ACHN (cell line): ENCODE data around the gene DPP10.

ENCODE experiments used
- DNase-seq: peaks from one replicate; pipeline ENCODE4 v3.0.0-alpha.2; 2015
- in situ Hi-C: cut with HindIII; loops from 2 replicates; pipeline ENCODE4 v1.10.0; 2017; ENCODE audit warnings: low sequenced_read_pairs, low pct_ligation_motif_present, low pct_unique_long_range_greater_than_20kb

The DPP10 gene

GRCh38 chr2:115219296-115219695 is 776.9 kb downstream of the DPP10 start:
- no peak for DNase-seq
- in situ Hi-C loops = no loop called here

- in situ Hi-C loops = no loop called here
- no peak for DNase-seq
Measured at GRCh38 chr2:115234186-115234585, 791.7 kb downstream of the DPP10 start.

GRCh38 chr2:115234737-115235136 is 792.3 kb downstream of the DPP10 start:
- DNase-seq = no peak
- in situ Hi-C loops = no loop called here

- DNase-seq = no peak
- in situ Hi-C loops = no loop called here
Measured at GRCh38 chr2:115248066-115248465, 805.6 kb downstream of the DPP10 start.

GRCh38 chr2:115277366-115277765 is 834.9 kb downstream of the DPP10 start:
- no peak for DNase-seq
- in situ Hi-C loops = no loop called here

GRCh38 chr2:115285416-115285815 is 843.0 kb downstream of the DPP10 start:
- in situ Hi-C loops = no loop called here
- no peak for DNase-seq

- in situ Hi-C loops = no loop called here
- DNase-seq = no peak
Measured at GRCh38 chr2:115290478-115290877, 848.0 kb downstream of the DPP10 start.

GRCh38 chr2:115292742-115293141 is 850.3 kb downstream of the DPP10 start:
- DNase-seq = no peak
- in situ Hi-C loops = no loop called here

DNA sequence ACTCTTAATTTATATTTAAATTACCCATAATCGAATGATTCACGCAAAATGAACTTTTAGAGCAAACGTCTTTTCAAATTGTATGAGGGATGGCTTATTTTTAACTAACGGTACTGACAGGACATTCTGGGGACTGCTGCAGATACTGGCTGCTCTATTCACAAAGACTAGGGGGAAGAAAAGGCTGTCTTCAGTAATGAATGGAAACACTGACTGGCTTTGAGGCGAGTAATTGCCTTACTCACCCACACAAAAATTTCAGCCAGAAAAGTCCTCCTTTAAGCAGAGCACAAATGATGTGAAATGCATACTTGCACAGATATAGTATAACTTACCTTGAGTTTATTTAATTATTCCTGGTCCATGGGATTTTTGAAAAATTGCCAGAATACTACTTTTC is 852.6 kb downstream of the DPP10 start:
- DNase-seq = no peak
- in situ Hi-C loops = no loop called here

DNA sequence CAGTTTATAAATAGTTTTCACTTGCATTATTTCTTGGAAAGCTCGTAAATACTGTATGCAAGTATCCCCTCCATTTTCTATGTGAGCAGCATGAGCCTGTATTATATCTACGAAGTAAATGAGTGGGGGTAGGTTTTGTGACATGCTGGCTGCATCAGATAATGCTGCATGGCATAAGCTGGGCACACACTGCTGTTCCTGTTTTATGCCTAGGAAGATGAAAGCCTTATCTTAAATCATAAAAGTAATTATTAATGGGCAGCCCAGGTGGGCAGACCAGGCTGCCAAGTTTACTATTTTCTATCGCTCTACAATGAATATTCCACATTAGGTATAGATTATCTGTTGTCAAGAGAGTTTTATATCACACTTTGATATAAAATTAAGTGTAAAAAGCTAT is 854.6 kb downstream of the DPP10 start:
- in situ Hi-C loops = no loop called here
- DNase-seq = no peak

DNA sequence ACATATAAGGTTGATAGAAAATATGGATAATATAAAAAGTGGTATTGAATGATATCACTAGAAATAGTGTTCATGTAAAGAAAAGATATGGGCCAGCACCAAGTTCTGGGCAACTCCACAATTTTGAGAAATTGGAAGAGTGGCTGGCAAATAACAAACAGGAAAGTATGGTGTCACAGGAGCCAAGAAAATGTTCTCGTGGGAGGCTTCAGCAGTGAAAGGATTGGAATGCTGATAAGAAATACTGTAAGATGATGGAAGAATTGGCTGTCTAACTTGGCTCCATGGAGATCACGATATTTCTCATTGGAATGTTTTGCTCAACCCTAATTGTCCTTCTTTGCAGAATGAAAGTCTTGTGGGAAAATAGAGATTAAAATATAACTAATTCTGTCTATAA is 856.8 kb downstream of the DPP10 start:
- no peak for DNase-seq
- in situ Hi-C loops = no loop called here

- no peak for DNase-seq
- in situ Hi-C loops = no loop called here
Measured at GRCh38 chr2:115305712-115306111, 863.3 kb downstream of the DPP10 start.

DNA sequence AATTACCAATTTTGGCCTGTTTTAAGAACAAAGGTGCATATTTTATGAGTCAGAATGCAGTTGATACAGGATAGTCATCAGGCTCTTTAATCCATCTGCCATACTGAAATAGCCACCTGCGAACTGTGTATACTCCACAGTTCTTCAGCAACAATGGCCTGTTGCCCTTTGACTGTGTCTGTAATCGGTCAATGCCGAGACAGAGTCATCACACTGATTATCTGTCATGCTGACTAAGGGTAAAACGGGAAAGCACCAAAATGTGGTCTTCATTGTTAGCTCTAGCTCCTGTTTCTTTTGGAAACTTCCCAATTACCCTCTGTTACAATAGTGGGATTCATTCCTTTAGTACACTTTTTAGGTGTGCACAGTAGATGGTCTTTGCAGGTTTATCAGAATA is 871.7 kb downstream of the DPP10 start:
- DNase-seq = no peak
- in situ Hi-C loops = no loop called here

DNA sequence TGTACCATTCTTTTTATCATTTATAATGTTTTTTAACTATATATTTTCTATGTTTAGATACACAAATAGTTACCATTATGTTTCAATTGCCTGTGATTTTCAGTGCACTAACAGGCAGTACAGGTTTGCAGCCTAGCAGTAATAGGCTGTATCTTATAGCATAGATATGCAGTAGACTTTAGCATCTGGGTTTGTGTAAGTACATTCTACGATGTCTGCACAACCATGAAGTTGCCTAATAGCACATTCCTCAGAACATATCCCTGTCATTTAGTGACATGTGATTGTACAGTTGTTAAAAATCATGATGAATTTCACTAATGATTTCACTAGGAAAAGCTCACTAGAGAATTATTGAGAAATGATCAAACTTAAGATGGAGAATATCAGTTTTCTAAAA is 884.6 kb downstream of the DPP10 start:
- in situ Hi-C loops = no loop called here
- no peak for DNase-seq

GRCh38 chr2:115359550-115359949 is 917.1 kb downstream of the DPP10 start:
- no peak for DNase-seq
- in situ Hi-C loops = no loop called here

- no peak for DNase-seq
- in situ Hi-C loops = no loop called here
Measured at GRCh38 chr2:115364093-115364492, 921.7 kb downstream of the DPP10 start.

DNA sequence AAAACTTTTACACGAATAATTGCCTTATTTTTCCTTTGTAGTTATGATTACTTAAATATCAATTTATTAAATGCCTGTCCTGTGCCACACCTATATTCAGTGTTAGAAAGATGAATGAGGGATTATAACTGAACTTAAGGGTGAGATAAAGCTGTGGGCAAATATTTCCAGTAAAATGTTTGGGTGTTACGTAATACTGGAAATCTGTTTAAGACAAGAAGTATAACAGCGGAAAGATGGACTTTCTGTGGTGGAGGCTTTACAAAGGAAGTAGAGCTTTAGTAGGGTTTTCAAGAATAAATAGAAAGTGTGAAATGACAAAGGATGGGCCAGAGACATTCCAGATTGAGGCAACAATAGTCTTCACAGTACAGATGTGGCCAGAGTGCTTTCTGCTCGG is 927.0 kb downstream of the DPP10 start:
- no peak for DNase-seq
- in situ Hi-C loops = no loop called here

- no peak for DNase-seq
- in situ Hi-C loops = no loop called here
Measured at GRCh38 chr2:115374981-115375380, 932.5 kb downstream of the DPP10 start.

DNA sequence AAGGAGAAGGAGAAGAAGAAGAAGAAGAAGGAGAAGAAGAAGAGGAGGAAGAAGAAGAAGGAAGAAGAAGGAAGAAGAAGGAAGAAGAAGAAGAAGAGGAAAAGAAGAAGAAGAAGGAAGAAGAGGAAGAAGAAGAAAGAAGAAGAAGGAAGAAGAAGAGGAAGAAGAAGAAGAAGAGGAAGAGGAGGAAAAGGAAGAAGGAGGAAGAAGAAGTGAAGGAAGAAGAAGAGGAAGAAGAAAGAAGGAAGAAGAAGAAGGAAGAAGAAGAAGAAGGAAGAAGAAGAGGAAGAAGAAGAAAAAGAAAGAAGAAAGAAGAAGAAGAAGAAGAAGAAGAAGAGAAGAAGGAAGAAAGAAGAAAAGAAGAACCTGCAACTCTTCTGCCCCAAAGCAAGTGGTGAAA is 942.0 kb downstream of the DPP10 start:
- in situ Hi-C loops = no loop called here
- DNase-seq = no peak

DNA sequence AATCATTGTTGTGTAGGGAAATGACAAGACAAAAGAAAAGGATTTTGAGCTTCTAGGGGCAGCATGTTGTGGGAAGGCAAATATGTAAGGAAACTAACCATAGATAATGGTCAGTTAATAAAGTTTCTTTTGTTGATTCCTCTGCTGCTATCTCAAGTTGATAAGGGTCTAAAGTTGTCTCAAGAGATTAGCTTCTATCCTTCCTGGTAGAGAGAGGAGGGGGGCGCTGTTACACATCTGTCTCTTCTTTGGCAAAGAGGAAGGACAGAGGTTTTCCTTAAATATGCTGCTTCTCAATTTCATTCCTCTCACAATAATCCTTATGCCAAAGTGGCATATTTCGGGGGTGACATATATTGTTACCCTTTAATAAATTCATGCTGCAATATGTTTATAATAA is 944.0 kb downstream of the DPP10 start:
- no peak for DNase-seq
- in situ Hi-C loops = no loop called here

GRCh38 chr2:115389024-115389423 is 946.6 kb downstream of the DPP10 start:
- no peak for DNase-seq
- in situ Hi-C loops = no loop called here
